GM23338 (cell line): ENCODE results near the gene DNAJC16. TPM values are rescaled to one million over a fixed set of nuclear protein-coding genes. Genes with fewer than 3 reads are reported as not detected.

ENCODE experiments used
- ATAC-seq: fragments of 200-7000 bp; cut with Tn5 transposase; 3 replicates; pipeline ENCODE4 v1.9.1; 2020
- DNase-seq: peaks from one replicate; pipeline ENCODE4 v3.0.0-alpha.2; 2015; ENCODE audit warnings: low spot score
- H2AFZ ChIP-seq: fragments of 200-600 bp; sonication (generic); 2 replicates; pipeline ENCODE4 v1.8.0; 2016; ENCODE audit warnings: antibody characterized with exemption, mild to moderate bottlenecking, moderate library complexity
- H3F3A ChIP-seq: fragments of 200-600 bp; sonication (generic); replicated peaks from 2 replicates; pipeline ENCODE4 v1.8.0; 2017; ENCODE audit warnings: antibody characterized with exemption, mixed run types, low read depth
- H3K27ac ChIP-seq: fragments of 200-600 bp; sonication (generic); 2 replicates; pipeline ENCODE4 v1.6.1; 2016; ENCODE audit warnings: low read depth
- H3K27me3 ChIP-seq: fragments of 200-600 bp; sonication (generic); 2 replicates; pipeline ENCODE4 v1.8.0; 2016; ENCODE audit warnings: mild to moderate bottlenecking, mixed run types, moderate library complexity; ENCODE audit not compliant: insufficient read depth
- H3K36me3 ChIP-seq: fragments of 200-600 bp; sonication (generic); 2 replicates; pipeline ENCODE4 v1.8.0; 2016; ENCODE audit warnings: mild to moderate bottlenecking; ENCODE audit not compliant: insufficient read depth
- H3K4me1 ChIP-seq: fragments of 200-600 bp; sonication (generic); 2 replicates; pipeline ENCODE4 v1.8.0; 2016; ENCODE audit warnings: mild to moderate bottlenecking, moderate library complexity; ENCODE audit not compliant: insufficient read depth
- H3K4me2 ChIP-seq: fragments of 200-600 bp; sonication (generic); 2 replicates; pipeline ENCODE4 v1.7.1; 2017; ENCODE audit warnings: mixed run types
- H3K4me3 ChIP-seq: fragments of 200-600 bp; sonication (generic); 2 replicates; pipeline ENCODE4 v1.6.1; 2016; ENCODE audit warnings: mixed run types
- H3K79me2 ChIP-seq: fragments of 200-600 bp; sonication (generic); replicated peaks from 2 replicates; pipeline ENCODE4 v1.8.0; 2017; ENCODE audit warnings: mild to moderate bottlenecking; ENCODE audit not compliant: insufficient read depth
- H3K9me2 ChIP-seq: fragments of 200-600 bp; sonication (generic); 2 replicates; pipeline ENCODE4 v1.8.0; 2017; ENCODE audit not compliant: insufficient read depth
- H4K20me1 ChIP-seq: fragments of 200-600 bp; sonication (generic); replicated peaks from 2 replicates; pipeline ENCODE4 v1.8.0; 2017; ENCODE audit warnings: mild to moderate bottlenecking; ENCODE audit not compliant: insufficient read depth
- H3K27ac Mint-ChIP-seq: 2 replicates; pipeline ENCODE4 v1.8.0; 2020; ENCODE audit warnings: inconsistent platforms, mild to moderate bottlenecking, moderate library complexity, mixed read lengths
- H3K27me3 Mint-ChIP-seq: 3 replicates; pipeline ENCODE4 v1.8.0; 2022; ENCODE audit warnings: low read depth, mild to moderate bottlenecking, moderate library complexity, mixed read lengths, inconsistent platforms; ENCODE audit not compliant: insufficient read depth, poor library complexity
- H3K36me3 Mint-ChIP-seq: 3 replicates; pipeline ENCODE4 v1.8.0; 2021; ENCODE audit warnings: low read depth, mild to moderate bottlenecking, inconsistent platforms, moderate library complexity, mixed read lengths
- H3K4me1 Mint-ChIP-seq: 3 replicates; pipeline ENCODE4 v1.8.0; 2020; ENCODE audit warnings: mild to moderate bottlenecking, inconsistent platforms, mixed read lengths
- H3K4me3 Mint-ChIP-seq: 3 replicates; pipeline ENCODE4 v1.8.0; 2021; ENCODE audit warnings: moderate library complexity, mild to moderate bottlenecking, inconsistent platforms, mixed read lengths
- H3K9me3 Mint-ChIP-seq: 3 replicates; pipeline ENCODE4 v1.8.0; 2020; ENCODE audit warnings: moderate library complexity, mild to moderate bottlenecking, inconsistent platforms, mixed read lengths
- CREB1 ChIP-seq: fragments of 250-450 bp; sonication (Bioruptor Pico); IDR thresholded peaks from 2 replicates; pipeline ENCODE4 v1.5.0; 2020; ENCODE audit warnings: low read depth, mild to moderate bottlenecking, moderate library complexity
- ETS1 ChIP-seq: IDR thresholded peaks from 2 replicates; pipeline ENCODE4 v1.6.1; 2016; ENCODE audit warnings: antibody characterized with exemption
- EZH2 ChIP-seq: fragments of 200-600 bp; sonication (generic); IDR thresholded peaks from one replicate; pipeline ENCODE4 v1.8.0; 2017; ENCODE audit warnings: antibody characterized with exemption, mild to moderate bottlenecking, low read depth; ENCODE audit not compliant: unreplicated experiment
- EZH2phosphoT487 ChIP-seq: fragments of 200-600 bp; sonication (generic); IDR thresholded peaks from one replicate; pipeline ENCODE4 v1.8.1; 2018; ENCODE audit warnings: antibody characterized with exemption; ENCODE audit not compliant: unreplicated experiment
- POLR2AphosphoS5 ChIP-seq: IDR thresholded peaks from 2 replicates; pipeline ENCODE4 v1.6.1; 2016; ENCODE audit warnings: antibody characterized with exemption, low read depth
- long read RNA-seq: library from polyadenylated mRNA; unstranded; transcript quantifications from one replicate; pipeline ENCODE4 v2.0.0, GENCODE V29; 2020; ENCODE audit not compliant: unreplicated experiment
- polyA plus RNA-seq: library from polyadenylated mRNA; unstranded; fragments of >200 nt; fragmentation: Nextera tagmentation; extraction: Ambion mirVana; gene quantifications from 2 replicates; pipeline ENCODE4 v1.2.1, GENCODE V29; 2016
- total RNA-seq: library from RNA; depleted of rRNA; stranded (reverse); fragments of >200 nt; shearing (Covaris generic); gene quantifications from 2 replicates; pipeline ENCODE4 v1.2.3, GENCODE V29; 2014; rRNA removed
- TF ChIP-seq, protein P1 (sequence below): IDR thresholded peaks from one replicate; pipeline ENCODE4 v1.6.1; 2018; ENCODE audit warnings: antibody characterized with exemption; ENCODE audit not compliant: unreplicated experiment
- TF ChIP-seq, protein P2 (sequence below), 2 experiments: fragments of 200-600 bp in 1 of 2; sonication (generic) in 1 of 2; conservative IDR thresholded peaks; 2 replicates each; pipeline versions ENCODE4 v1.5.1 to v1.6.1; 2016 to 2017; ENCODE audit warnings: antibody characterized with exemption in 2 of 2, low read depth in 2 of 2, mild to moderate bottlenecking in 2 of 2, moderate library complexity in 1 of 2

The DNAJC16 gene
- total RNA-seq (18.0 and 20.9 TPM in 2 replicates), polyA plus RNA-seq (6.3 and 7.2 TPM in 2 replicates)
- long read RNA-seq, full-length matches to known transcripts, result 1 of 3 reads
- long read RNA-seq, partial matches to known transcripts, result 1 of 3 reads
- long read RNA-seq, other reads (novel, unspliced or antisense), result 1 of 3 reads

DNA sequence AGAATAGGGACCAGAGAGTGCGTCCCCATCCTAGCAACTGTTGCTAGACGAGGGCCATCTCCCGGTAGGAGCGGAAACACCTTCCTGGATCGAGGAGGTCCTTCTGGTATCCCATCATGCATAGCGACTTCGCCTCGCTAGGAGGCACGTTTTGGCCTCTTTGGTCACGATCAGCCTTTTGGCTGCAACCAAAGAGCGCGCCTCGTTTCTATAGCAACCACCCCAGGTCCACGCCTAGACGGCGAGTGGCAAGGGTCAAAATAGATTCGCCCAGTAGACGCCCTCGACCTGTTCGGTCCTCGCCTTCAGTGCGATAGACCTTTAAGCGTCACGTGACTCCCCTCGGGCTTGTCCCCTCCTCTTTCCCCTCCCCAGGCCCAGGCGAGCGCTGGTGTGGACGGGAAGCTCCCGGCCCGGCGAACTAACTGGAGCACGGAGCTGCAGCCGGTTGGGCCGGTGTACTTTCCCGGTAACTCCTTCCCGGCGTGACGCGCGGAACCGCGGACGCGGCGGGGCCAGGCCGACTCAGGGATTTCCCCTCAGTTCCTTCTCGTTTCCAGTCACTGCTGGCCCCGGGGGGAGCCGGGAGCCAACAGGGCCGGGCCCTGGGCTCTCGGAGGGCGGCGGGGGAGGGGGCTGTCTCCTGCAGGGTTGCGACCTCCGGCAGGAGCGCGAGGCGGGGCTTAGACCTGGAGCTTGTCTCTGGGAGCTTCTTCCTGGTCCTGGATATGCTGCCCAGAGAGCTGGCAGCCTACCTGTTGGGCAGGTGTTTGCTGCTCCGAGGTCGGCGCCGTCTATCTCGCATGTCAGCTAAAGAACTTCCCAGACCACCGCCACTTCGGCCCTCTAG, at the start of gene DNAJC16:
DNAJC16 (plus strand) TSS at position 359 of the 850 bp plus-strand sequence. CDS start 2,258 bp downstream, outside the sequence.
- no peaks in the 10 kb centered on the region for H3K36me3 ChIP-seq
- peaks cover 46% of the 10 kb centered on the region for H3K79me2 ChIP-seq
- H3K4me2 ChIP-seq, result peak within 1 kb of the TSS; percentile 81
- peak within 1 kb of the TSS; percentile 94; the same call in 1 of the 2 replicates for H2AFZ ChIP-seq
- H3K27ac ChIP-seq, result peak within 1 kb of the TSS; percentile 73
- H3K9me2 ChIP-seq, result no peaks in the 10 kb centered on the region
- Mint-ChIP-seq H3K36me3 (no peaks in the 10 kb centered on the region), H3K27me3 (peaks cover 7% of the 10 kb centered on the region), H3K27ac (peak within 1 kb of the TSS; percentile 89), H3K4me1 (peaks cover 34% of the 10 kb centered on the region), H3K9me3 (no peaks in the 10 kb centered on the region), H3K4me3 (peak within 1 kb of the TSS; percentile 83)
- TF ChIP-seq, protein P1, sequence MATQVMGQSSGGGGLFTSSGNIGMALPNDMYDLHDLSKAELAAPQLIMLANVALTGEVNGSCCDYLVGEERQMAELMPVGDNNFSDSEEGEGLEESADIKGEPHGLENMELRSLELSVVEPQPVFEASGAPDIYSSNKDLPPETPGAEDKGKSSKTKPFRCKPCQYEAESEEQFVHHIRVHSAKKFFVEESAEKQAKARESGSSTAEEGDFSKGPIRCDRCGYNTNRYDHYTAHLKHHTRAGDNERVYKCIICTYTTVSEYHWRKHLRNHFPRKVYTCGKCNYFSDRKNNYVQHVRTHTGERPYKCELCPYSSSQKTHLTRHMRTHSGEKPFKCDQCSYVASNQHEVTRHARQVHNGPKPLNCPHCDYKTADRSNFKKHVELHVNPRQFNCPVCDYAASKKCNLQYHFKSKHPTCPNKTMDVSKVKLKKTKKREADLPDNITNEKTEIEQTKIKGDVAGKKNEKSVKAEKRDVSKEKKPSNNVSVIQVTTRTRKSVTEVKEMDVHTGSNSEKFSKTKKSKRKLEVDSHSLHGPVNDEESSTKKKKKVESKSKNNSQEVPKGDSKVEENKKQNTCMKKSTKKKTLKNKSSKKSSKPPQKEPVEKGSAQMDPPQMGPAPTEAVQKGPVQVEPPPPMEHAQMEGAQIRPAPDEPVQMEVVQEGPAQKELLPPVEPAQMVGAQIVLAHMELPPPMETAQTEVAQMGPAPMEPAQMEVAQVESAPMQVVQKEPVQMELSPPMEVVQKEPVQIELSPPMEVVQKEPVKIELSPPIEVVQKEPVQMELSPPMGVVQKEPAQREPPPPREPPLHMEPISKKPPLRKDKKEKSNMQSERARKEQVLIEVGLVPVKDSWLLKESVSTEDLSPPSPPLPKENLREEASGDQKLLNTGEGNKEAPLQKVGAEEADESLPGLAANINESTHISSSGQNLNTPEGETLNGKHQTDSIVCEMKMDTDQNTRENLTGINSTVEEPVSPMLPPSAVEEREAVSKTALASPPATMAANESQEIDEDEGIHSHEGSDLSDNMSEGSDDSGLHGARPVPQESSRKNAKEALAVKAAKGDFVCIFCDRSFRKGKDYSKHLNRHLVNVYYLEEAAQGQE, result no peak
- TF ChIP-seq ETS1, result peak; percentile 86
- TF ChIP-seq, protein P2, sequence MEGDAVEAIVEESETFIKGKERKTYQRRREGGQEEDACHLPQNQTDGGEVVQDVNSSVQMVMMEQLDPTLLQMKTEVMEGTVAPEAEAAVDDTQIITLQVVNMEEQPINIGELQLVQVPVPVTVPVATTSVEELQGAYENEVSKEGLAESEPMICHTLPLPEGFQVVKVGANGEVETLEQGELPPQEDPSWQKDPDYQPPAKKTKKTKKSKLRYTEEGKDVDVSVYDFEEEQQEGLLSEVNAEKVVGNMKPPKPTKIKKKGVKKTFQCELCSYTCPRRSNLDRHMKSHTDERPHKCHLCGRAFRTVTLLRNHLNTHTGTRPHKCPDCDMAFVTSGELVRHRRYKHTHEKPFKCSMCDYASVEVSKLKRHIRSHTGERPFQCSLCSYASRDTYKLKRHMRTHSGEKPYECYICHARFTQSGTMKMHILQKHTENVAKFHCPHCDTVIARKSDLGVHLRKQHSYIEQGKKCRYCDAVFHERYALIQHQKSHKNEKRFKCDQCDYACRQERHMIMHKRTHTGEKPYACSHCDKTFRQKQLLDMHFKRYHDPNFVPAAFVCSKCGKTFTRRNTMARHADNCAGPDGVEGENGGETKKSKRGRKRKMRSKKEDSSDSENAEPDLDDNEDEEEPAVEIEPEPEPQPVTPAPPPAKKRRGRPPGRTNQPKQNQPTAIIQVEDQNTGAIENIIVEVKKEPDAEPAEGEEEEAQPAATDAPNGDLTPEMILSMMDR (conservative IDR thresholded peaks at IDR 0.05; ENCODE audit: low read depth in 2 of 2), result peak in 1 of 2 experiments; percentile 43; a peak in 2 of 4 replicates
- TF ChIP-seq EZH2, result no peak
- peak; percentile 93 for TF ChIP-seq POLR2AphosphoS5
- no peak for TF ChIP-seq EZH2phosphoT487
- peak; percentile 65 for TF ChIP-seq CREB1 (CRISPR knock-in tag)
- peak within 1 kb of the TSS; percentile 73 for H3K4me3 ChIP-seq
- H4K20me1 ChIP-seq, result 0 out of 2 replicates have a peak, but pooled peaks cover 6% of the 10 kb centered on the region
- H3F3A ChIP-seq, result no peaks in the 10 kb centered on the region
- ATAC-seq (peak; percentile 71), DNase-seq (peak; percentile 100)
- no peaks in the 10 kb centered on the region for H3K27me3 ChIP-seq
- H3K4me1 ChIP-seq, result peaks cover 15% of the 10 kb centered on the region
